ENCODE results near the gene SLC9C1.

GRCh38 chr3:112253301-112253971 is 40.6 kb downstream of the SLC9C1 start:
- TF ChIP-seq EP300 (IDR thresholded peaks at IDR 0.05; ENCODE audit: low read depth) (no peak), CTCF (IDR thresholded peaks at IDR 0.05) (no peak)
